RWPE2 (cell line): ENCODE measurements around the gene LRRC47.

ENCODE experiments used
- ATAC-seq: fragments of 200-7000 bp; cut with Tn5 transposase; 3 replicates; pipeline ENCODE4 v1.9.1; 2021; ENCODE audit warnings: low read depth
- DNase-seq: peaks from one replicate; pipeline ENCODE4 v3.0.0-alpha.2; 2020; ENCODE audit warnings: low spot score
- H3K27ac ChIP-seq: fragments of 450-650 bp; 2 replicates; pipeline ENCODE4 v1.5.1; 2017; ENCODE audit warnings: mild to moderate bottlenecking; ENCODE audit not compliant: poor library complexity, severe bottlenecking
- H3K27me3 ChIP-seq: fragments of 250-450 bp; sonication (Bioruptor Pico); 2 replicates; pipeline ENCODE4 v1.5.1; 2021; ENCODE audit warnings: mild to moderate bottlenecking, moderate library complexity; ENCODE audit not compliant: insufficient read depth, poor library complexity, severe bottlenecking
- H3K36me3 ChIP-seq: fragments of 250-450 bp; sonication (Bioruptor Pico); 2 replicates; pipeline ENCODE4 v1.5.1; 2020; ENCODE audit warnings: low read depth, mild to moderate bottlenecking, moderate library complexity
- H3K4me1 ChIP-seq: fragments of 250-450 bp; sonication (Bioruptor Pico); 2 replicates; pipeline ENCODE4 v1.5.1; 2021; ENCODE audit warnings: mild to moderate bottlenecking, moderate library complexity; ENCODE audit not compliant: insufficient read depth, poor library complexity, severe bottlenecking
- H3K4me3 ChIP-seq: fragments of 250-450 bp; sonication (Bioruptor Pico); 2 replicates; pipeline ENCODE4 v1.5.1; 2021; ENCODE audit warnings: mild to moderate bottlenecking, moderate library complexity; ENCODE audit not compliant: severe bottlenecking
- H3K9me3 ChIP-seq: fragments of 250-450 bp; sonication (Bioruptor Pico); 2 replicates; pipeline ENCODE4 v1.5.1; 2021; ENCODE audit warnings: mild to moderate bottlenecking, moderate library complexity; ENCODE audit not compliant: severe bottlenecking
- CTCF ChIP-seq: fragments of 450-650 bp; IDR thresholded peaks from one replicate; pipeline ENCODE4 v1.5.1; 2017; ENCODE audit warnings: mild to moderate bottlenecking, moderate library complexity; ENCODE audit not compliant: poor library complexity, severe bottlenecking

LRRC47 gene

GRCh38 chr1:3761296-3762010, 34.8 kb downstream of the LRRC47 start:
- Histone ChIP-seq H3K36me3 (no peaks in the 10 kb centered on the region), H3K4me1 (no peaks in the 10 kb centered on the region), H3K27ac (no peak overlapping the region), H3K9me3 (peaks cover 4% of the 10 kb centered on the region), H3K27me3 (peaks cover 11% of the 10 kb centered on the region), H3K4me3 (no peak overlapping the region)
- ATAC-seq = no peak
- DNase-seq = no peak
- no peak for TF ChIP-seq CTCF

DNA sequence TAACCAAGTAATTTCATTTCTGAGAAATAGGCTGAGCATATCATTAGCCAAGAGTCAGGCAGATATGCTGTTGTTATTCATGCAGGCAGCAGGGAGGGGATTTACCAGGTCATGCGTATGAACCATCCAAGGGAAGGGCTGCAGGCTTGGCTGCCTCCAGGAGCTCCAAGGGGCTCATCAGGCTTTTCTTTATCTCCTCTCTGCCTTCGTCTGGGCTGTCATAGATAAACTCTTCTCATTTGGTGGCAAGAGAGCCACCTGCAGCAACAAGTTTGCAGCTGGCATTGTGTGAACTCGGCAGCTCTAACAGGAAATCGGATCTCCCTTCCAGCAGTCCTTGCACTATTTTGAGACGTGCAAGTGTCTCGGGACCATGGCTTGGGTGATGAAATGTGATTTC, 36.5 kb downstream of the LRRC47 start:
- Histone ChIP-seq H3K27ac (no peak overlapping the region), H3K9me3 (peaks cover 4% of the 10 kb centered on the region), H3K36me3 (no peaks in the 10 kb centered on the region), H3K4me1 (no peaks in the 10 kb centered on the region), H3K27me3 (peaks cover 11% of the 10 kb centered on the region), H3K4me3 (no peak overlapping the region)
- no peak for ATAC-seq
- DNase-seq = no peak
- TF ChIP-seq CTCF = no peak

DNA sequence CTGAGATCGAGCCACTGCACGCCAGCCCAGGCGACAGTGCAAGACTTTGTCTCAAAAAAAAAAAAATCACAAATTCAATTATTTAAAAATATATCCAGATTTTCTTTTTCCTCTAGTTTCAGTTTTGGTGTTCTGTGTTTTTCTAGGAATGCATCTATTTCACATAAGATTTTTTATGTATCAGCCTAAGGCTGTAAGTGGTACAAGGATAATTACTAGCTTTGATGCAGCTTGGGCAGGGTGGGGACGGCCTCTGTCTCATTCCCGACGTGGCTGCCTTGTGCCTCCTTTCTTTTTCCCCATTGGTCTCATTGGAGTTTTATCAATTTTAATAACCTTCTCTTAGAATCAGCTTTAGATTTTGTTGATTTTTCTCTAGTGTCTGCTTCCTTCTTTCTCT, 37.1 kb downstream of the LRRC47 start:
- H3K36me3 ChIP-seq = no peaks in the 10 kb centered on the region
- no peak for TF ChIP-seq CTCF
- no peak for DNase-seq
- ATAC-seq = no peak
- H3K9me3 ChIP-seq = peaks cover 4% of the 10 kb centered on the region
- H3K27ac ChIP-seq = no peak overlapping the region
- no peak overlapping the region for H3K4me3 ChIP-seq
- peaks cover 9% of the 10 kb centered on the region for H3K27me3 ChIP-seq
- H3K4me1 ChIP-seq = no peaks in the 10 kb centered on the region

- no peak for TF ChIP-seq CTCF
- no peak for DNase-seq
- Histone ChIP-seq H3K9me3 (peaks cover 4% of the 10 kb centered on the region), H3K4me3 (no peak overlapping the region), H3K27me3 (peaks cover 5% of the 10 kb centered on the region), H3K27ac (no peak overlapping the region), H3K4me1 (no peaks in the 10 kb centered on the region), H3K36me3 (no peaks in the 10 kb centered on the region)
- ATAC-seq = no peak
These were observed 39.9 kb downstream of the LRRC47 start for GRCh38 chr1:3756394-3756793.
